ENCODE measurements around the gene LHFPL2. TPM values are rescaled to one million over a fixed set of nuclear protein-coding genes. Genes with fewer than 3 reads are reported as not detected.
A peak's percentile ranks its signal among the peaks of the same experiment; 100 is the strongest.

The LHFPL2 gene
- total and polyA plus RNA-seq, 2 donors from 2014 or later: 1.8 to 12.6 TPM

DNA sequence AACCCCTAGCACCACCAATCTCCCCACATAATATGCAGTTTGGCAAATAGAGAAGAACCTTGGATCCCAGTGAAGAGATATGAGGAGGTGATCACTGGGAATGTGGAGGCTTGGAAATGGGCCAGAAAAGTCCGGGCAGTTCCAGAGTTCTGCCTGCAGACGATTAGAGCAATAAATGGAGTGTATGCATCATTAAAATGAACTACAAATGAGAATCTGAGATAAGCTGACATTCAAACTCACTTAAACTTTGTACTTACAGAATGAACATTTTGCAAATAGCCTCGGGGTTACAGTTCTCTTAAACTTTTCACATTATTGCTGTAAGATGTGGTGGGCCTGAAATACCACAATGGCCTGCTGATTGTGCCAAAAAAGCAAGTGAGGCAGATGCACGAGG is 23.0 kb upstream of the LHFPL2 start:
- intact Hi-C loops (cut with DNase I): no loop called here
- Histone ChIP-seq H3K27me3 (ENCODE audit: control insufficient read depth, insufficient read depth, low read length) (no peaks in the 10 kb centered on the region), H3K9ac (ENCODE audit: low read length in 3 of 3) (no peak overlapping the region), H3K36me3 (ENCODE audit: control insufficient read depth in 2 of 3, insufficient read depth in 3 of 3, low read length in 3 of 3) (no peaks in the 10 kb centered on the region), H3K27ac (ENCODE audit: low read depth in 2 of 2, low read length in 2 of 2) (no peak overlapping the region), H3K4me1 (ENCODE audit: control insufficient read depth in 2 of 3, insufficient read depth in 2 of 3, low read depth in 1 of 3, low read length in 3 of 3) (no peaks in the 10 kb centered on the region), H3K4me3 (ENCODE audit: low read length in 3 of 3) (no peak overlapping the region), H3K9me3 (ENCODE audit: control insufficient read depth in 2 of 3, insufficient read depth in 1 of 3, low read length in 3 of 3) (no peaks in the 10 kb centered on the region)
- FAIRE-seq (no peak), DNase-seq (peak in 2 of 5 donors; percentile 35 to 53)
- TF ChIP-seq, protein P1, sequence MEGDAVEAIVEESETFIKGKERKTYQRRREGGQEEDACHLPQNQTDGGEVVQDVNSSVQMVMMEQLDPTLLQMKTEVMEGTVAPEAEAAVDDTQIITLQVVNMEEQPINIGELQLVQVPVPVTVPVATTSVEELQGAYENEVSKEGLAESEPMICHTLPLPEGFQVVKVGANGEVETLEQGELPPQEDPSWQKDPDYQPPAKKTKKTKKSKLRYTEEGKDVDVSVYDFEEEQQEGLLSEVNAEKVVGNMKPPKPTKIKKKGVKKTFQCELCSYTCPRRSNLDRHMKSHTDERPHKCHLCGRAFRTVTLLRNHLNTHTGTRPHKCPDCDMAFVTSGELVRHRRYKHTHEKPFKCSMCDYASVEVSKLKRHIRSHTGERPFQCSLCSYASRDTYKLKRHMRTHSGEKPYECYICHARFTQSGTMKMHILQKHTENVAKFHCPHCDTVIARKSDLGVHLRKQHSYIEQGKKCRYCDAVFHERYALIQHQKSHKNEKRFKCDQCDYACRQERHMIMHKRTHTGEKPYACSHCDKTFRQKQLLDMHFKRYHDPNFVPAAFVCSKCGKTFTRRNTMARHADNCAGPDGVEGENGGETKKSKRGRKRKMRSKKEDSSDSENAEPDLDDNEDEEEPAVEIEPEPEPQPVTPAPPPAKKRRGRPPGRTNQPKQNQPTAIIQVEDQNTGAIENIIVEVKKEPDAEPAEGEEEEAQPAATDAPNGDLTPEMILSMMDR (IDR thresholded peaks at IDR 0.05; ENCODE audit: borderline replicate concordance, extremely low read depth, insufficient read depth): no peak

DNA sequence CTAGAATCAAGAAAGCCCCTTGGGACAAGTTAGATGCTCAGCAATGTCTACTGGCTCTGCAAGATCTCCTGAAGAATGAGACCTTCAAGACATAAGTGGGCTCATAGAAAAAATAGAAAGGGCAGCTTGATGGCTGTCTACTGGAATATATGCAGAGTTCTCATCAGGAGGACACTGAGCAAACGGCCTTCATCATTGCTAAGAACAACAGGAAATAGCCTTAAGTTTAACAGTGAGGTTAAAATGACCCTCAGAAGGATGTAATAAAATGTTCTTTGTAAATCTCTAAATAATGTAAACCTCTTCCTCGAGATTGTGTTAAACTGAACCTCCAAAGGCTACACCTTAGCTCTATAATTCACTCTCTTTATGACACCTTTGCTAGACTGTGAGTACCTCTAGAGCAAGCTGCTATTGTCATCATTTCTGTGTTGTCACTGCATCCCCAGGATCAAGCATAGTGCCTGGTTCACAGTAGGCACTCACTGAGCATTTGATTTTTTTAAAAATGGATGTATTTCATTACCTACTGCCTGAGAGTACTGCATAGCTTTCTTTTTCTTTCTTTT is 22.2 kb upstream of the LHFPL2 start:
- no peaks in the 10 kb centered on the region for H3K36me3 ChIP-seq (ENCODE audit: control insufficient read depth in 2 of 3, insufficient read depth in 3 of 3, low read length in 3 of 3)
- H3K9me3 ChIP-seq (ENCODE audit: control insufficient read depth in 2 of 3, insufficient read depth in 1 of 3, low read length in 3 of 3): no peaks in the 10 kb centered on the region
- peak in 1 of 5 donors; percentile 58 for DNase-seq
- no peak overlapping the region for H3K9ac ChIP-seq (ENCODE audit: low read length in 3 of 3)
- no peak overlapping the region for H3K27ac ChIP-seq (ENCODE audit: low read depth in 2 of 2, low read length in 2 of 2)
- TF ChIP-seq, protein P1 (IDR thresholded peaks at IDR 0.05; ENCODE audit: borderline replicate concordance, extremely low read depth, insufficient read depth): no peak
- no peak for FAIRE-seq
- intact Hi-C loops (cut with DNase I): no loop called here
- no peaks in the 10 kb centered on the region for H3K27me3 ChIP-seq (ENCODE audit: control insufficient read depth, insufficient read depth, low read length)
- no peak overlapping the region for H3K4me3 ChIP-seq (ENCODE audit: low read length in 3 of 3)
- no peaks in the 10 kb centered on the region for H3K4me1 ChIP-seq (ENCODE audit: control insufficient read depth in 2 of 3, insufficient read depth in 2 of 3, low read depth in 1 of 3, low read length in 3 of 3)

DNA sequence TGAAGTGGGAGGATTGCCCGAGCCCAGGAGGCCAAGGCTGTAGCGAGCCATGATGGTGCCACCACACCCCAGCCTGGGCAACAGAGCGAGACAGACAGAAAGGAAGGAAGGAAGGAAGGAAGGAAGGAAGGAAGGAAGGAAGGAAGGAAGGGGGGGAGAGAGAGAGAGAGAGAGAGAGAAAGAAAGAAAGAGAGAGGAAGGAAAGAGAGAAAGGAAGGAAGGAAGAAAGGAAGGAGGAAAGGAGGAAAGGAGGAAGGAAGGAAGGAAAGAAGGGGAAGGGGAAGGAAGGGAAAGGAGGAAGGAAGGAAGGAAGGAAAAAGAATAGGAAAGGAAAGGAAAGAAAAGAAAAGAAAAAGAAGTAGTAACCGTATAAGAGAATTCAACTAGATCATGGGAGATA is 20.8 kb upstream of the LHFPL2 start:
- H3K4me3 ChIP-seq (ENCODE audit: low read length in 3 of 3): no peak overlapping the region
- H3K36me3 ChIP-seq (ENCODE audit: control insufficient read depth in 2 of 3, insufficient read depth in 3 of 3, low read length in 3 of 3): no peaks in the 10 kb centered on the region
- intact Hi-C loops (cut with DNase I): no loop called here
- no peaks in the 10 kb centered on the region for H3K9me3 ChIP-seq (ENCODE audit: control insufficient read depth in 2 of 3, insufficient read depth in 1 of 3, low read length in 3 of 3)
- no peak overlapping the region for H3K9ac ChIP-seq (ENCODE audit: low read length in 3 of 3)
- H3K4me1 ChIP-seq (ENCODE audit: control insufficient read depth in 2 of 3, insufficient read depth in 2 of 3, low read depth in 1 of 3, low read length in 3 of 3): no peaks in the 10 kb centered on the region
- TF ChIP-seq, protein P1 (IDR thresholded peaks at IDR 0.05; ENCODE audit: borderline replicate concordance, extremely low read depth, insufficient read depth): no peak
- no peaks in the 10 kb centered on the region for H3K27me3 ChIP-seq (ENCODE audit: control insufficient read depth, insufficient read depth, low read length)
- DNase-seq: no peak
- no peak for FAIRE-seq
- H3K27ac ChIP-seq (ENCODE audit: low read depth in 2 of 2, low read length in 2 of 2): no peak overlapping the region

All from kidney (tissue), 14 donors.